PFSK-1 (cell line): ENCODE results near the gene FMNL2.

ENCODE experiments used
- FOXP2 ChIP-seq: optimal IDR thresholded peaks from 2 replicates; pipeline ENCODE3; 2011; ENCODE audit warnings: borderline replicate concordance, control low read depth, inconsistent platforms; ENCODE audit not compliant: insufficient read depth; ENCODE audit errors: extremely low read length, extremely low read depth
- POLR2AphosphoS5 ChIP-seq: IDR thresholded peaks from 2 replicates; pipeline ENCODE4 v1.6.1; 2012; ENCODE audit warnings: low read depth, mild to moderate bottlenecking, control low read depth, low read length, moderate library complexity
- SIN3A ChIP-seq: IDR thresholded peaks from 2 replicates; pipeline ENCODE4 v1.6.1; 2012; ENCODE audit warnings: mild to moderate bottlenecking, low read length, moderate library complexity, borderline replicate concordance; ENCODE audit not compliant: insufficient read depth
- TAF1 ChIP-seq: IDR thresholded peaks from 2 replicates; pipeline ENCODE4 v1.6.1; 2012; ENCODE audit warnings: low read length, control low read depth, borderline replicate concordance; ENCODE audit not compliant: insufficient read depth
- TF ChIP-seq, protein P1 (sequence below), 2 experiments: IDR thresholded peaks; 2 replicates each; pipeline versions ENCODE4 v1.6.1 to v1.8.0; 2011 to 2012; ENCODE audit warnings: low read depth in 2 of 2, low read length in 2 of 2, control low read depth in 1 of 2, inconsistent platforms in 1 of 2, mild to moderate bottlenecking in 1 of 2, moderate library complexity in 1 of 2; ENCODE audit not compliant: insufficient read depth in 1 of 2

FMNL2 gene

DNA sequence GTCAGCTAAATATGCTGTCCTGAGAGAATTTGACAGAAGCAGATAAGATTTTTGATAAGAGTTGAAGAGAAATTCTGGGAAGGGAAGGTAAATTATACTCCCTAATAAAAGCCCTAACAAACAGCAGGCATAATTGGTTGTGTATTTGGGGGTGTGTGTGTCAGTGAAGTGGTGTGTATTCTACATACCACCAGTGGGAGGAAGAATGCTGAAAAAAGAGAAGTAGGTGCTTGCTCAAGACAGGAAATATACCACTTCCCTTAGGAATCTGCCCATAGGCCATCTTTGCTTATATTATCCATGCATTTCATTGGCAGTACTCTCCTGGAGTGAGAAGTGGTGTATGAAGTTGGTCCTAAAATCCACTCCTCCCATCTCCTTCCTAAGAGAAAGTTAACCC lies 76.2 kb downstream of the FMNL2 start:
- TF ChIP-seq, protein P1, sequence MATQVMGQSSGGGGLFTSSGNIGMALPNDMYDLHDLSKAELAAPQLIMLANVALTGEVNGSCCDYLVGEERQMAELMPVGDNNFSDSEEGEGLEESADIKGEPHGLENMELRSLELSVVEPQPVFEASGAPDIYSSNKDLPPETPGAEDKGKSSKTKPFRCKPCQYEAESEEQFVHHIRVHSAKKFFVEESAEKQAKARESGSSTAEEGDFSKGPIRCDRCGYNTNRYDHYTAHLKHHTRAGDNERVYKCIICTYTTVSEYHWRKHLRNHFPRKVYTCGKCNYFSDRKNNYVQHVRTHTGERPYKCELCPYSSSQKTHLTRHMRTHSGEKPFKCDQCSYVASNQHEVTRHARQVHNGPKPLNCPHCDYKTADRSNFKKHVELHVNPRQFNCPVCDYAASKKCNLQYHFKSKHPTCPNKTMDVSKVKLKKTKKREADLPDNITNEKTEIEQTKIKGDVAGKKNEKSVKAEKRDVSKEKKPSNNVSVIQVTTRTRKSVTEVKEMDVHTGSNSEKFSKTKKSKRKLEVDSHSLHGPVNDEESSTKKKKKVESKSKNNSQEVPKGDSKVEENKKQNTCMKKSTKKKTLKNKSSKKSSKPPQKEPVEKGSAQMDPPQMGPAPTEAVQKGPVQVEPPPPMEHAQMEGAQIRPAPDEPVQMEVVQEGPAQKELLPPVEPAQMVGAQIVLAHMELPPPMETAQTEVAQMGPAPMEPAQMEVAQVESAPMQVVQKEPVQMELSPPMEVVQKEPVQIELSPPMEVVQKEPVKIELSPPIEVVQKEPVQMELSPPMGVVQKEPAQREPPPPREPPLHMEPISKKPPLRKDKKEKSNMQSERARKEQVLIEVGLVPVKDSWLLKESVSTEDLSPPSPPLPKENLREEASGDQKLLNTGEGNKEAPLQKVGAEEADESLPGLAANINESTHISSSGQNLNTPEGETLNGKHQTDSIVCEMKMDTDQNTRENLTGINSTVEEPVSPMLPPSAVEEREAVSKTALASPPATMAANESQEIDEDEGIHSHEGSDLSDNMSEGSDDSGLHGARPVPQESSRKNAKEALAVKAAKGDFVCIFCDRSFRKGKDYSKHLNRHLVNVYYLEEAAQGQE (IDR thresholded peaks at IDR 0.05; ENCODE audit: insufficient read depth in 1 of 2, low read depth in 2 of 2, low read length in 2 of 2) = no peak
- TF ChIP-seq FOXP2 (no peak), TAF1 (no peak), POLR2AphosphoS5 (no peak), SIN3A (no peak)

DNA sequence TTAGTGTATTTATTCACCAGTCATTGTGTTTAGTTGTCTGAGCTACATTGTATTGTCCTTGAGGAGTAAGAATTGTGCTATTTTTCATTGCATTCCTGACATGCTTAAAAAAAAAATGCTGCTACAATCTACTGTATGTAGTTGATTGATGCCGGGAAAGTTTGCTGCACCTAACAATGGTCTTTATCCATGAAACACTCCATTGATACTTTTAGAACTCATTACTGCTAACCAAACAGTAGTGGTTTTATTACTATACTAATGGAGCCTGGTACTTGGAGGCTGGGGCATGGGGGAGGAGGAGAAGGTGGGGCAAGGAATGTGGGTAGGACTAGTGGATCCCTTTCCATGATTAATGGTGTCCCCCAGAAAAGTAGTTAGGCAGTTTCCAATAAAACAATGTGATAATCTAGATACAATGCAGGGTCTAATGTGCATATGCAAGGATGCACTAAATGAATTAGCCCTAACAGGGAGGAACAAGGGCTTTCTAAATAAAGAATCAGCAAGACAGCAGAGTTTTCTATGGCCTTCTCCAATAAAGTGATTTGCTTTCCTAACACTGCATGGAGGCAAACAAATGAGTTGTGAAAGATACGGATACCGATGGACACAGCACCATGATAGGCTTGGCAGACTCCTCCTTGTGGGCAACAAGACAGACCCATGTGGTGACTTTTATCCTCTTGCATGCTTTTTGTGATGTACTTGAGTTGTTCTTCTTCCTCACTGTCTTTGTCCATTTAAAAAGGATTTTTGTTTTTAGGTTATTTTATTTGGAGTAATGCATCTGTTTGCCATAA lies 78.5 kb downstream of the FMNL2 start:
- TF ChIP-seq, protein P1 (IDR thresholded peaks at IDR 0.05; ENCODE audit: insufficient read depth in 1 of 2, low read depth in 2 of 2, low read length in 2 of 2) = no peak
- TF ChIP-seq FOXP2 (no peak), SIN3A (no peak), POLR2AphosphoS5 (no peak), TAF1 (no peak)

GRCh38 chr2:152415231-152415642 lies 80.3 kb downstream of the FMNL2 start:
- TF ChIP-seq POLR2AphosphoS5 (no peak), TAF1 (no peak), SIN3A (no peak), FOXP2 (no peak)
- TF ChIP-seq, protein P1 (IDR thresholded peaks at IDR 0.05; ENCODE audit: insufficient read depth in 1 of 2, low read depth in 2 of 2, low read length in 2 of 2) = no peak

- TF ChIP-seq TAF1 = no peak
- no peak for TF ChIP-seq FOXP2
- TF ChIP-seq, protein P1 (IDR thresholded peaks at IDR 0.05; ENCODE audit: insufficient read depth in 1 of 2, low read depth in 2 of 2, low read length in 2 of 2) = no peak
- TF ChIP-seq SIN3A = no peak
- TF ChIP-seq POLR2AphosphoS5 = no peak
Observed at GRCh38 chr2:152415796-152416195, 80.8 kb downstream of the FMNL2 start.
